Progenitor cell of endocrine pancreas (in vitro differentiated cells): ENCODE results near the gene PLA2R1. TPM values are rescaled to one million over a fixed set of nuclear protein-coding genes. Genes with fewer than 3 reads are reported as not detected.

ENCODE experiments used
- DNase-seq: peaks from one replicate; pipeline ENCODE4 v3.0.0; 2021; ENCODE audit warnings: low spot score; ENCODE audit not compliant: unreplicated experiment
- H3K27ac Mint-ChIP-seq: 2 replicates; pipeline ENCODE4 v1.8.0; 2021; ENCODE audit warnings: mild to moderate bottlenecking, moderate library complexity, mixed read lengths
- H3K27me3 Mint-ChIP-seq: 2 replicates; pipeline ENCODE4 v1.8.0; 2021; ENCODE audit warnings: mixed read lengths
- H3K36me3 Mint-ChIP-seq: 2 replicates; pipeline ENCODE4 v1.8.0; 2022; ENCODE audit warnings: mixed read lengths; ENCODE audit not compliant: insufficient read depth
- H3K4me1 Mint-ChIP-seq: 2 replicates; pipeline ENCODE4 v1.8.0; 2021; ENCODE audit warnings: low read depth, mixed read lengths
- H3K4me3 Mint-ChIP-seq: 2 replicates; pipeline ENCODE4 v1.8.0; 2021; ENCODE audit warnings: low read depth, mild to moderate bottlenecking, moderate library complexity, mixed read lengths
- H3K9me3 Mint-ChIP-seq: 2 replicates; pipeline ENCODE4 v1.8.0; 2021; ENCODE audit warnings: low read depth, mixed read lengths
- CTCF ChIP-seq: fragments of 200-600 bp; sonication (generic); IDR thresholded peaks from one replicate; pipeline ENCODE4 v1.5.0; 2021; ENCODE audit warnings: antibody characterized with exemption, mild to moderate bottlenecking; ENCODE audit not compliant: unreplicated experiment
- total RNA-seq: library from RNA; stranded (reverse); gene quantifications from 2 replicates; pipeline ENCODE4 v1.2.1, GENCODE V29; 2021

The PLA2R1 gene
- total RNA-seq, 1 donor from 2014 or later, result 1.3 TPM

DNA sequence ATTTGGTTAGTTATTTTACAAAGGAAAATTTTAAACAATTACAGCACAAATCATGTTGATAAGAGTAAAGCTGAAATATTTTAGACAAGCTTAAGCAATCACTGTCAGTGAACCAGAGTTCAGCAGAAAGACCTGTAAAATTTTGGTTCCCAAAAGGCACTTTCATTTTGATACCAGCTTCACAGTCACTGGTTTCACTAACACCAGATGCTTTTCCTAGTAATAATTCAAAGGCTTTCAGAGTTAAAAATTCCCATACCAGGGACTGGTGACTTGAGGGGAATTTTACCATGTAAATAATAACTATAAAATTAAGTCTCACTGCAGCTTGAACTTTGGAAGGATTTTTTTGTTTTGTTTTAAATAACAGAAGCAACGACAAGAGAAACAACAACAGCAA, 162.1 kb downstream of the PLA2R1 start:
- Mint-ChIP-seq H3K27me3 (peaks cover 58% of the 10 kb centered on the region), H3K9me3 (no peaks in the 10 kb centered on the region), H3K4me1 (peaks cover 7% of the 10 kb centered on the region), H3K27ac (no peak overlapping the region), H3K4me3 (no peak overlapping the region), H3K36me3 (no peaks in the 10 kb centered on the region)
- TF ChIP-seq CTCF, result no peak
- DNase-seq, result no peak

- H3K27ac Mint-ChIP-seq, result no peak overlapping the region
- H3K27me3 Mint-ChIP-seq, result peaks cover 44% of the 10 kb centered on the region
- peaks cover 21% of the 10 kb centered on the region for H3K4me1 Mint-ChIP-seq
- no peak overlapping the region for H3K4me3 Mint-ChIP-seq
- no peak for DNase-seq
- no peaks in the 10 kb centered on the region for H3K36me3 Mint-ChIP-seq
- no peak for TF ChIP-seq CTCF
- no peaks in the 10 kb centered on the region for H3K9me3 Mint-ChIP-seq
Observed at GRCh38 chr2:159898441-159898840, 164.0 kb downstream of the PLA2R1 start.

DNA sequence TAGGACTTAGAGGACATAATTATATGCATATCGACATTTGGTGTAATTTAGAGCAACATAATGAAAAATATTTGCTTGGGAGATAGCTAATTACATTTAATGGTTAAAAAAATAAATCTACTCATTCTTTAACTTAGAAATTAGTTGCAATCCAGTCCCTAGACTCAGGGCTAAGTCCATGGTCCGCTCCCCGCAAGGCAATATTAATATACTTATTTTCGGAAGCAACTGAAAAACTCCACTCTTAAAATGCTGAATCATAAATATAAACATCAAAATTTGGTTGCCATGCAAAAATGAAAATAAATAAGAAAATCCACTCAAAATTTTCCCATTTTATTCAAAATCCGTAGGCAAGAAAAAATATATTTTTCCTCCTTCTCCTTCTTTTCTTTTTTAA, 164.7 kb downstream of the PLA2R1 start:
- Mint-ChIP-seq H3K36me3 (no peaks in the 10 kb centered on the region), H3K27me3 (peaks cover 37% of the 10 kb centered on the region), H3K27ac (no peak overlapping the region), H3K4me3 (no peak overlapping the region), H3K9me3 (no peaks in the 10 kb centered on the region), H3K4me1 (peaks cover 28% of the 10 kb centered on the region)
- DNase-seq, result no peak
- no peak for TF ChIP-seq CTCF

DNA sequence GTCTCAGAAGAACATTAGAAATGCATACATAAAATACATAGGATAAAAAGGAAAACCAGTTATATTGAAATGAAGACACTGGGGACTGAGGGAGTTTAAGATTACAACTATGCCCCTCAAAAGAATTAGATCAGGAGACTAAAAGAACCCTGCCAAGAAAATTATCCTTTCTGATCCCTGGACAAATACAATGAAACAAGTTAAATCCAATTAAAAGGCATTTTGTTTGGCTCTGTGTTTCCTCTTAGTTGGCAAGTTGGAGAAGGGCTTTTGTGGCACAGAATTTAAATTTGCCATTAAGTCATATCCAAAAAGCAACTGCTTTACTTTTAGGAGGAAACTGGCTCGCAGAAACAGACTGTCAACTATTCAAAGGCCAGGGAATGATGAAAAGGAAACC, 165.3 kb downstream of the PLA2R1 start:
- peaks cover 33% of the 10 kb centered on the region for H3K4me1 Mint-ChIP-seq
- H3K27me3 Mint-ChIP-seq, result peaks cover 31% of the 10 kb centered on the region
- no peak for TF ChIP-seq CTCF
- H3K4me3 Mint-ChIP-seq, result no peak overlapping the region
- no peak overlapping the region for H3K27ac Mint-ChIP-seq
- no peak for DNase-seq
- H3K36me3 Mint-ChIP-seq, result no peaks in the 10 kb centered on the region
- no peaks in the 10 kb centered on the region for H3K9me3 Mint-ChIP-seq

- no peaks in the 10 kb centered on the region for H3K9me3 Mint-ChIP-seq
- DNase-seq, result no peak
- no peaks in the 10 kb centered on the region for H3K36me3 Mint-ChIP-seq
- peaks cover 33% of the 10 kb centered on the region for H3K4me1 Mint-ChIP-seq
- no peak overlapping the region for H3K4me3 Mint-ChIP-seq
- no peak for TF ChIP-seq CTCF
- no peak overlapping the region for H3K27ac Mint-ChIP-seq
- H3K27me3 Mint-ChIP-seq, result peaks cover 21% of the 10 kb centered on the region
Observed at GRCh38 chr2:159895258-159896065, 167.0 kb downstream of the PLA2R1 start.
